Muscle layer of colon (tissue), 2 donors: Measurements from ENCODE around the gene EHD3.

Experiments
- H3K27ac ChIP-seq: one replicate; pipeline ENCODE4 v1.7.0; 2013; ENCODE audit warnings: low read depth, mild to moderate bottlenecking, low read length, moderate library complexity
- H3K27me3 ChIP-seq, 2 donors: one replicate each; pipeline ENCODE4 v1.7.0; 2013; ENCODE audit warnings: low read length in 2 of 2, mild to moderate bottlenecking in 2 of 2; ENCODE audit not compliant: insufficient read depth in 2 of 2, control insufficient read depth in 1 of 2
- H3K36me3 ChIP-seq: one replicate; pipeline ENCODE4 v1.7.0; 2013; ENCODE audit warnings: mild to moderate bottlenecking, low read length; ENCODE audit not compliant: insufficient read depth
- H3K4me1 ChIP-seq: one replicate; pipeline ENCODE4 v1.7.0; 2013; ENCODE audit warnings: mild to moderate bottlenecking, low read length; ENCODE audit not compliant: insufficient read depth
- H3K4me3 ChIP-seq, 2 donors: one replicate each; pipeline ENCODE4 v1.7.0; 2013; ENCODE audit warnings: low read length in 2 of 2, low read depth in 1 of 2, mild to moderate bottlenecking in 1 of 2, moderate library complexity in 1 of 2
- H3K9ac ChIP-seq: one replicate; pipeline ENCODE4 v1.7.0; 2013; ENCODE audit warnings: low read length
- H3K9me3 ChIP-seq: one replicate; pipeline ENCODE4 v1.7.0; 2013; ENCODE audit warnings: mild to moderate bottlenecking, low read length
- donor health status: abdominal sarcoma.
- donor health status: Adenocarcinoma of cecum.

The EHD3 gene

DNA sequence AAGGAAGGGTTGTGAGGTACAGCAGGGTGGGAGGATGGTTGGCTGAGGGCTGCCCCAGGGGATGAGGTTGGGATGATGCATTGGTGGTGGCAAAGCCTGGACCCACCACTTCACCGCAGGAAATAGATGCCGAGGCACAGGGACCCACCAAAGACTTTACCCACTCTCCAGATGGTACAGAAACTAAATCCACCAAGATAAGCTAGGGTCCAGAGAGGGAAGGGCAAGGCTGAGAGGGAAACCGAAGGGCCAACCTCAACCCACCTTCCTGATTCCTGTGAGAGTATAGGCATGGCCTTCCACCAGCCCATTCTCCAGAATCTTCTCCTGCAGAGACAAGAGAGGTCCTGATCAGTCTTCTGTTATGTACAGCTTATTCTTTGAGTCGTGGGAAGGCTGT is 34.7 kb upstream of the EHD3 start:
- Histone ChIP-seq H3K4me1 (peaks cover 14% of the 10 kb centered on the region), H3K9ac (no peak overlapping the region), H3K27ac (no peak overlapping the region), H3K27me3 (no peaks in the 10 kb centered on the region), H3K36me3 (no peaks in the 10 kb centered on the region), H3K9me3 (no peaks in the 10 kb centered on the region), H3K4me3 (no peak overlapping the region)

DNA sequence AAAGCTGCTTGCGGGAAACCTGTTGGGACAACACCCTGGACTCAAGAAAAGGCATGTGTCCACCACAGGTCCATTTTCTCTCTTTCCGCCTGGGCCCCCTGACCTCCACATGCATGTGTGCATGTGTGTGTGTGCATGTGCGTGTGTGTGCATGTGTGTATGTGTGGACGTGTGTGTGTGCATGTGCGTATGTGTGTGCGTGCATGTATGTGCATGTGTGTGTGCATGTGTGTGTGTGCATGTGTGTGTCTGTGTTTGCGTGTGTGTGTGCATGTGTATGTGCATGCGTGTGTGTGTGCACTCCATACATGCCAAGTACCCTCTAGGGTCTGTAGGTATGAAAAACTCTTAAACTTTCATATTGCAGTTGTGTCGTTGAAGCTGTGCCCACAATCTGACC is 33.0 kb upstream of the EHD3 start:
- Histone ChIP-seq H3K4me3 (no peak overlapping the region), H3K9me3 (no peaks in the 10 kb centered on the region), H3K27ac (no peak overlapping the region), H3K9ac (no peak overlapping the region), H3K4me1 (peaks cover 14% of the 10 kb centered on the region), H3K27me3 (no peaks in the 10 kb centered on the region), H3K36me3 (no peaks in the 10 kb centered on the region)

DNA sequence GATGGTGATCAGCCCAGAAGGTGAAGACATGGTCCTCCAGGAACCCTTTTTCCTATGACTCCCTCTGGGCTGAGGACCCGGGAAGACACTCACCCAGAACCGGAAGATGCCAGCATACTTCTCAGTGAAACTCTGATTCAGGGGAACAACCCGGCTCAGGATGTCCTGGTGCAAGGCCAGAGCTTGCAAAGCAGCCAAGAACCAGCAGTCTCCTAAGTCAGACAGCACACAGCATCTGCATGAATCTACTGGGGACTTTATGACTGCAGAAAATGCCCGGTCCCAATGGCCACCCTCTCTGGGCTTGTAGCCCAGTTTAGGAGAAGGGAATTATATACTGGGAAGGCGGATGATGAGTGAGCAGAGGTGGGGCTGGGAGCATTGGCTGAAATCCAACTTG is 31.9 kb upstream of the EHD3 start:
- Histone ChIP-seq H3K9me3 (no peaks in the 10 kb centered on the region), H3K27me3 (no peaks in the 10 kb centered on the region), H3K9ac (no peak overlapping the region), H3K4me1 (peaks cover 14% of the 10 kb centered on the region), H3K4me3 (no peak overlapping the region), H3K27ac (no peak overlapping the region), H3K36me3 (no peaks in the 10 kb centered on the region)

DNA sequence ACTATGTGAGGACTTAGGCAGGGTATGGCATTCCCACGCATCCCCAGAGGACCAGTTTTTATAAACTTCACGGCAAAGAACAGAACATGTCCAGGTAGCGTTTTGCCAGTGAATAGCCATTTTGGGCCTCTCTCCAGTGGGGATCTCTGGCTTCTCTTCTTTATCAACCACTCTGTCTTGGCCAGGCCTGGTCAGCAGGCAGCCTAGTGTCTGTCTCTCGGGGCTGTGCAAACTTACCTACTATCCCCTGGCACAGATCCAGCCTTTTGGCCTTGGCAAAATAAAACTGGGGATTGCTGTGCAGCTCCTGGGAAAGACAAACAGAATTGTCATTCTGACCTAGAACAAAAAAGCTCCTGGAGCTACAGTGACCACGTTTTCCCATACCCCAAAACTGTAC is 31.1 kb upstream of the EHD3 start:
- Histone ChIP-seq H3K36me3 (no peaks in the 10 kb centered on the region), H3K27ac (no peak overlapping the region), H3K9ac (no peak overlapping the region), H3K4me3 (no peak overlapping the region), H3K4me1 (peaks cover 14% of the 10 kb centered on the region), H3K9me3 (no peaks in the 10 kb centered on the region), H3K27me3 (no peaks in the 10 kb centered on the region)

DNA sequence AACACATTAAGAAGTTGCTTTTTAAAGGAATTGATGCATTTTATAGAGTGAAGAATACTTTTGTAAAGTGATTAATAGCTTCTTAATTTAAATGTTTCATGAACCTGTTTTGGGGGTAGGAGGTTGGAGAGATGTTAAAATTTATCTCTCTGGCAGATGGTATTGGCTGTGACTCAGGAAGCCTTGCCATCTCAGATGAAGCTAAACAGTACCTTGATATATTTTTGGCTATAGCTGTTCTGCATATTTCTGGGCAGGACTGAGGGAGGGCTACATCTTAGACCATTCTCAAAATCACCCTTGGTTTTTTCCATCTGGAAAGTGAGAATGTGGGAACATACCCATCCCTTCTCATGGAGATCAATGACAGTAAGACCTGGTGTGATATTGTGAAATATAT is 30.0 kb upstream of the EHD3 start:
- Histone ChIP-seq H3K9ac (no peak overlapping the region), H3K27me3 (no peaks in the 10 kb centered on the region), H3K36me3 (no peaks in the 10 kb centered on the region), H3K4me3 (no peak overlapping the region), H3K9me3 (no peaks in the 10 kb centered on the region), H3K27ac (no peak overlapping the region), H3K4me1 (peaks cover 14% of the 10 kb centered on the region)

DNA sequence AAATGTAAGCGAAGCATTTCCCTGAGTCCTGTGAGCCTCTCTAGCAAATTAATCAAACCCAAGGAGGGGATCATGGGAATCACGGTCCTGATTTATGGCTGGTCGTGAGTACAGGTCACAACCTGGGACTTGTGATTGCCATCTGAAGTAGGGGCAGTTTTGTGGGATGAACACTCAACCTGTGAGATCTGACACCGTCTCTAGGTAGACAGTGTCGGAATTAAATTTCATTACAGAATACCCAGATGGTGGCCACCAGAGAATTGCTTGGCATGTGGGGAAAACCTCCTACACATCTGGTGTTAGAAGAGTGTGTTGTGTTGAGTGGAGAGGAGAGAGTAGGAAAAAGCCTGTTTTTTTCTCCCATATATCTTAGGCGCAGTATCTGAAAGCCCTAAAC is 29.2 kb upstream of the EHD3 start:
- Histone ChIP-seq H3K9me3 (no peaks in the 10 kb centered on the region), H3K36me3 (no peaks in the 10 kb centered on the region), H3K4me3 (no peak overlapping the region), H3K27me3 (no peaks in the 10 kb centered on the region), H3K9ac (no peak overlapping the region), H3K4me1 (peaks cover 14% of the 10 kb centered on the region), H3K27ac (no peak overlapping the region)

DNA sequence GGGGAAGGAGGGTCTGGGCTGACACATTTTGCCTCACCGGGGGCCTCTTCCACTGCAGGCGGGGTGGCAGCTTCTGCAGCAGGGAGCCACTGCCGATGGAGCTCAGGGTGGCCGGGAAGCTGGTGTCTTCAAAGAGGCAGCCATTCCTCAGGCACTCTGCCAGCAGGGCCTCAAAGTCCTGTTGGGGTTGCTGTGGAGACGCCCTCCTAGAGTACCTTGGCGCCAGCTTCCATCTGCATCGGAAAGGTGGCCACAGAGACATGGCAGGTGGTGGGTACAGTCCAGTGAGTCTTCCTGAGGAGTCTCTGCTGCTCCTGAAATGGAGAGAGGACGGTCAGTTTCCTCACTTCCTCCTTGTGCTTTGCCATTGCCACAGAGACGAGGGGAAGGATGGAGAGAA is 28.8 kb upstream of the EHD3 start:
- no peaks in the 10 kb centered on the region for H3K36me3 ChIP-seq
- H3K27ac ChIP-seq, result no peak overlapping the region
- H3K4me3 ChIP-seq, result no peak overlapping the region
- H3K9ac ChIP-seq, result no peak overlapping the region
- no peaks in the 10 kb centered on the region for H3K9me3 ChIP-seq
- H3K4me1 ChIP-seq, result peaks cover 14% of the 10 kb centered on the region
- no peaks in the 10 kb centered on the region for H3K27me3 ChIP-seq

DNA sequence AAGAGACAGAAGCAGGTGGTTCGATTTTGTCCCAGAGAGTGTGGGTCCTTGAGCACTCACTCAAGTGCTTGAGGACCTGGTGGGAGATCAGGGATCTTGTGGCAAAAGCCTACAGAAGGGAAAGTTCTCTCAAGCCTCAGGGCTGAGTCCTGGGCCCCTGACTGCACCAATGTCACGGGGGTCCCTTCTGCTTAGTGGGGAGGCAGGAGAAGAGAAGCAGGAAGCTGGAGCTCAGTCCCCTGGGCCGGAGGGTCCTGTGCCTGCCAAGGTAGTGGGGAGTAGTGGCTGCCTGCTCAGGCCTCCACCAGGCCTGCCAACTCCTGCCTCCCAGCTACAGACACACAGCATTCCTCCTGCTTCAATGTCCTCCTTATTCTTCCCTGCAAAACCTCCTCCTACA is 28.3 kb upstream of the EHD3 start:
- no peaks in the 10 kb centered on the region for H3K27me3 ChIP-seq
- H3K36me3 ChIP-seq, result no peaks in the 10 kb centered on the region
- no peaks in the 10 kb centered on the region for H3K9me3 ChIP-seq
- H3K4me1 ChIP-seq, result peaks cover 14% of the 10 kb centered on the region
- no peak overlapping the region for H3K9ac ChIP-seq
- H3K27ac ChIP-seq, result no peak overlapping the region
- no peak overlapping the region for H3K4me3 ChIP-seq

DNA sequence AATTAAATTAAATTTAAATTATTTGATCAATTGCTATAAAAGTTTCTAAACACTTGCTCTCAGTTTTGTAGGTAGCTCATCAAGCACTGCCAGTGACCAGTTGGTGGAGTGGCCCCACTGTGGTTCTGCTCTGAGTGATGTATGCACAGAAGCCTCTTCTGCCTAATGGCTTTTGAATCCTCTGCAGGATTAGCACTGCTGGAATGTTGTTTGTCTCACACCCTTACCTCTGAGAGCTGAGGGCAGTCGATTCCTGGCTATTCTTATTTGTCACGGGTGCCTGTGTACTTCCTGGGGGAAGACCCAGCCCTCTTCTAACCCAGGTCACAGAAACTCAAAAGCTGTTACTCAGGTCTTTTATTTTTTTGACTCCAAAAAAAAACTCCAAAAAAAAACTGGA is 26.2 kb upstream of the EHD3 start:
- H3K9ac ChIP-seq, result no peak overlapping the region
- H3K4me1 ChIP-seq, result peaks cover 4% of the 10 kb centered on the region
- no peak overlapping the region for H3K4me3 ChIP-seq
- H3K27ac ChIP-seq, result no peak overlapping the region
- H3K36me3 ChIP-seq, result no peaks in the 10 kb centered on the region
- no peaks in the 10 kb centered on the region for H3K27me3 ChIP-seq
- H3K9me3 ChIP-seq, result no peaks in the 10 kb centered on the region

DNA sequence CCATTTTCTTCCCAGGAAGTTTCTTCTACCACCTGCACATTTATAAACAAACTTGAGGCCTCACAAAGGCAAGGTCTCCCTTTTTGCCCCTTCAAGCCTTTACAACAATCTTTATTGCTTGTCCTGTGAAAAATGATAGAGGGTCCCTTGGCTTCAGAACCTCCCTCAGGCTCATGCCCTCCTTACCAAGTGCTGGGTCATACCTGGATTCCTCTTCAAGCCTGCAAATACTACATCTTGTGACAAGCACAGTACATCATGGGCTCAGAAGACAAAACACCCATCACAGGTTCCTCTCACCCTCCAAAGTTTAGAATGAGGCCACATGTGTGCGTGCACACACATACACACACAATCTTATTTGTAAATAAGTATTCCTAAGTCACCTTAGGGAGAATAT is 25.7 kb upstream of the EHD3 start:
- Histone ChIP-seq H3K9me3 (no peaks in the 10 kb centered on the region), H3K9ac (no peak overlapping the region), H3K4me3 (no peak overlapping the region), H3K36me3 (no peaks in the 10 kb centered on the region), H3K27me3 (no peaks in the 10 kb centered on the region), H3K27ac (no peak overlapping the region), H3K4me1 (no peaks in the 10 kb centered on the region)

DNA sequence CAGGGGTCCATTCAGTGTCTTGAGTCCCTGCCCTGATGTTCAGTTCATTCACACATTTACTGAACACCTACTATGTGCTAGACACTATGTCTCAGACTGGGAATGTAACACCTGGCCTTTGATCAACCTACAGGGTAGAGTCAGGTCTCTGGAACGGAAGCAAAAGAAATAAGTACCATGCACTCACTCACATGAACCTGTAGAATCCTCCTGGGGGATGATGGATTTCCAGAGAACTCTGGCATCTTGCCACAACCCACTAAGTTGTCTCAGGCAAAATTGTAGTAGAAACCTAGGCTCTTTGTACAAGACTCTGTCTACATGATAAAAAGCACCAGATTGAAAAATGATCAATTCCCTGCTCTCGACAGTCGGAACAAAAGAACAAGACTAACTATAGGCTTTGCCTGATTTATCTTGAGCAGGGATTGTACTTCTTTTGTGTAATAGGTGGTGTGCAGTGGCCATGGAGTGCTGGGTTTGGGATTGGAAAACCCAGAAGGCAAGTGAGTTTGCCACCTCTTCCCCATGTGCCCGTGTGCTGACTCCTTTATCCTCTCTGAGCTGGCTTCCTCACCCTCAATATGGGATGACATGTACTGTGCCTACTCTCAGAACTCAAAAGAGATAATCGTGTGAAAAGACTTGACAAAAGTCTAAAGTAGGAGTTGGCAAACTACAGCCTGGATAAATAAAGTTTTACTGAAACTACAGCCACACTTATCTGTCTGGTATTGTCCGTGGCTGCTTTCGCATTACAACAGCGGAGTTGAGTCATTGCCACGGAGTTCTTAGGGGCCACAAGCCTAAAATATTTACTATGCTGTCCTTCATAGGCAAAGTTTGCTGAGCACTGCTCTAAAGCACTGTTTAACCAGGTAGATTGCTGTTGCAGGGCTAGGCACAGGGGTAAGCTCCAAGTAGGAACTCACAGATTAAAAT is 21.0 kb upstream of the EHD3 start:
- no peak overlapping the region for H3K27ac ChIP-seq
- H3K4me3 ChIP-seq, result no peak overlapping the region
- H3K9ac ChIP-seq, result no peak overlapping the region
- H3K27me3 ChIP-seq, result no peaks in the 10 kb centered on the region
- peaks cover 6% of the 10 kb centered on the region for H3K4me1 ChIP-seq
- H3K9me3 ChIP-seq, result no peaks in the 10 kb centered on the region
- H3K36me3 ChIP-seq, result no peaks in the 10 kb centered on the region
